Measurements from ENCODE around the gene DISP3.

DNA sequence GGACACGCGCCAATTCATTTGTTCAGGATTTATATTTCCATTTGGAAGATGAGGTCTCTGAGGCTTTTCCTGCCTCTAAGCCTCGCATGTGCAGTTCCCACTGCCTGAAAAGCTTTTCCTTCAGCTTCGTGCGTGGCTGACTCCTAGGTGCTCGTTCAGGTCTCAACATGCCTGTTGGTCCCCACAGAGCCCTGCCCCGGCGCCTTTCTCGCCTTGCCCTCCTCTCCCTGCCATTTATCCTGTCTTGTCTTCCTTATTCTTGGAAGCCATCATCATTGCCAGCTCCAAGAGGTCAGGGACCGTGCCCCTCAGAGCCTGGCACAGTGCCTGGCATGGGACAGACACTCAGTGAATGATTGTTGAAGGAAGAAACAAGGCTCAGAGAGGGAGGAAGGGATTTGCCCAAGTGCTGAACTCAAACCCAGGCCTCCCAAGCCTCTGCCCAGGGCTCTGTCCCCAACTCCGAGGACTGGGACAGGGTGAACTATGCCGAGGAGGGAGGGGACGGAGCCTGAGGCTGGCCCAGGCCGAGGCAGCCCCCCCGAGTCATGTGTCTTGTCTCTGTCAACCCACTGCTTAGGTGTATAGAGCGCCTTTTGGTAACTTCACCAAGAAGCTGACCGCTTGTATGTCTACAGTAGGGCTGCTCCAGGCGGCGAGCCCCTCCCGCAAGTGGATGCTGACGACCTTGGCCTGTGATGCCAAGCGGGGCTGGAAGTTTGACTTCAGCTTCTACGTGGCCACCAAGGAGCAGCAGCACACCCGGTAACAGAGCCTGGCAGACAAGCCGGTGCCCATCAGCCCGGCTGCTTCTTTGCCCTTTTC is 47.3 kb downstream of the DISP3 start:
- TF ChIP-seq POLR2A (IDR thresholded peaks at IDR 0.05; ENCODE audit: low read depth, low read length), result no peak
- TF ChIP-seq, protein P1, sequence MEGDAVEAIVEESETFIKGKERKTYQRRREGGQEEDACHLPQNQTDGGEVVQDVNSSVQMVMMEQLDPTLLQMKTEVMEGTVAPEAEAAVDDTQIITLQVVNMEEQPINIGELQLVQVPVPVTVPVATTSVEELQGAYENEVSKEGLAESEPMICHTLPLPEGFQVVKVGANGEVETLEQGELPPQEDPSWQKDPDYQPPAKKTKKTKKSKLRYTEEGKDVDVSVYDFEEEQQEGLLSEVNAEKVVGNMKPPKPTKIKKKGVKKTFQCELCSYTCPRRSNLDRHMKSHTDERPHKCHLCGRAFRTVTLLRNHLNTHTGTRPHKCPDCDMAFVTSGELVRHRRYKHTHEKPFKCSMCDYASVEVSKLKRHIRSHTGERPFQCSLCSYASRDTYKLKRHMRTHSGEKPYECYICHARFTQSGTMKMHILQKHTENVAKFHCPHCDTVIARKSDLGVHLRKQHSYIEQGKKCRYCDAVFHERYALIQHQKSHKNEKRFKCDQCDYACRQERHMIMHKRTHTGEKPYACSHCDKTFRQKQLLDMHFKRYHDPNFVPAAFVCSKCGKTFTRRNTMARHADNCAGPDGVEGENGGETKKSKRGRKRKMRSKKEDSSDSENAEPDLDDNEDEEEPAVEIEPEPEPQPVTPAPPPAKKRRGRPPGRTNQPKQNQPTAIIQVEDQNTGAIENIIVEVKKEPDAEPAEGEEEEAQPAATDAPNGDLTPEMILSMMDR (conservative IDR thresholded peaks at IDR 0.05; ENCODE audit: low read depth, low read length), result no peak
- TF ChIP-seq, protein P2, sequence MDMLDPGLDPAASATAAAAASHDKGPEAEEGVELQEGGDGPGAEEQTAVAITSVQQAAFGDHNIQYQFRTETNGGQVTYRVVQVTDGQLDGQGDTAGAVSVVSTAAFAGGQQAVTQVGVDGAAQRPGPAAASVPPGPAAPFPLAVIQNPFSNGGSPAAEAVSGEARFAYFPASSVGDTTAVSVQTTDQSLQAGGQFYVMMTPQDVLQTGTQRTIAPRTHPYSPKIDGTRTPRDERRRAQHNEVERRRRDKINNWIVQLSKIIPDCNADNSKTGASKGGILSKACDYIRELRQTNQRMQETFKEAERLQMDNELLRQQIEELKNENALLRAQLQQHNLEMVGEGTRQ (IDR thresholded peaks at IDR 0.05; ENCODE audit: low read depth, low read length), result no peak

Measured in IMR-90 (cell line).